Heart right ventricle (tissue), 12 donors: ENCODE results near the gene ATAD3A. TPM values are rescaled to one million over a fixed set of nuclear protein-coding genes. Genes with fewer than 3 reads are reported as not detected.

Source experiments
- polyA plus RNA-seq, 2 donors: library from polyadenylated mRNA; stranded (reverse); fragments of 200-250 nt; gene quantifications; one replicate each; pipeline ENCODE4 v1.2.3, GENCODE V29; 2013
- total RNA-seq, 10 donors: library from RNA; stranded (reverse); fragmentation: NEBNext Ultra II Directional in 3 of 10; extraction: Animal tissue kit (Norgen Biotek cat#: 25700) in 3 of 10; gene quantifications; one replicate each; pipeline versions ENCODE4 v1.2.1 to v1.2.4, GENCODE V29; 2021 to 2023
- donor health status: ischemic (EF 13 %, LVEDD 7.1; RV severe dilation, severe dysfunction).
- donor health status: healthy with polysubstance abuse.
- donor health status: DM: no; HTN: yes; CAD: no.
- donor health status: DM: no; HTN: no; CAD: no.
- donor health status: ischemic (EF 25% LVEDD 6.9; RV normal size, moderate dysfunction).
- donor health status: ischemic (EF 25% LVEDD 5.7; RV mildly dilated, moderate dysfunction).
- donor health status: healthy.
- donor health status: nonischemic (EF 11% LVEDD 7.7; RV severe dilation, severe dysfunction).
- donor health status: DM: yes; HTN: yes; CAD: no.
- donor health status: PGD.
- donor health status: ischemic (EF 29% LVEDD 5.4; RV normal size, mild dysfunction).
- donor health status: nonischemic (EF 23%, LVEDD 6.1; RV moderate dilation, normal function).

The ATAD3A gene
- total and polyA plus RNA-seq, 12 donors = 13.2 to 39.4 (median 16.0) TPM

Other genes with a start within 250 kb of the ATAD3A start
- gene UBE2J2, start 238.3 kb upstream of the ATAD3A start, total RNA-seq = 10 to 100 TPM; 23.5 to 41.9 (median 29.2) TPM
- gene UBE2J2, start 238.3 kb upstream of the ATAD3A start, polyA plus RNA-seq = 10 to 100 TPM; 43.8 to 44.1 TPM
- gene SCNN1D, start 231.7 kb upstream of the ATAD3A start, total RNA-seq = 1 to 10 TPM; 1.0 to 5.4 (median 2.7) TPM
- 10 to 100 TPM in 1 of 2 donors, 1 to 10 TPM in 1; 1.0 to 22.5 TPM for gene SCNN1D, start 231.7 kb upstream of the ATAD3A start, polyA plus RNA-seq
- 10 to 100 TPM; 24.1 to 60.0 (median 30.4) TPM for gene ACAP3, start 204.2 kb upstream of the ATAD3A start, total RNA-seq
- 100 to 1,000 TPM in 1 of 2 donors, 10 to 100 TPM in 1; 22.2 to 152 TPM for gene ACAP3, start 204.2 kb upstream of the ATAD3A start, polyA plus RNA-seq
- gene PUSL1, start 203.6 kb upstream of the ATAD3A start, total RNA-seq = 10 to 100 TPM in 3 of 10 donors, 1 to 10 TPM in 7; 5.6 to 11.9 (median 8.2) TPM
- gene PUSL1, start 203.6 kb upstream of the ATAD3A start, polyA plus RNA-seq = 10 to 100 TPM; 16.0 to 17.8 TPM
- gene INTS11, start 187.5 kb upstream of the ATAD3A start, total RNA-seq = 10 to 100 TPM; 44.7 to 91.7 (median 56.6) TPM
- gene INTS11, start 187.5 kb upstream of the ATAD3A start, polyA plus RNA-seq = 100 to 1,000 TPM in 1 of 2 donors, 10 to 100 TPM in 1; 92.6 to 269 TPM
- 100 to 1,000 TPM in 1 of 10 donors, 10 to 100 TPM in 9; 49.4 to 126 (median 65.4) TPM for gene CPTP, start 187.4 kb upstream of the ATAD3A start, total RNA-seq
- 100 to 1,000 TPM in 1 of 2 donors, 10 to 100 TPM in 1; 55.3 to 222 TPM for gene CPTP, start 187.4 kb upstream of the ATAD3A start, polyA plus RNA-seq
- gene TAS1R3, start 180.9 kb upstream of the ATAD3A start, total RNA-seq = under 1 TPM; 0.16 to 0.87 (median 0.35) TPM
- 1 to 10 TPM in 1 of 2 donors, under 1 TPM in 1; 0.39 to 3.1 TPM for gene TAS1R3, start 180.9 kb upstream of the ATAD3A start, polyA plus RNA-seq
- gene DVL1, start 162.7 kb upstream of the ATAD3A start, total RNA-seq = 100 to 1,000 TPM in 3 of 10 donors, 10 to 100 TPM in 7; 64.7 to 153 (median 78.0) TPM
- gene DVL1, start 162.7 kb upstream of the ATAD3A start, polyA plus RNA-seq = 100 to 1,000 TPM in 1 of 2 donors, 10 to 100 TPM in 1; 75.4 to 153 TPM
- gene MXRA8, start 153.6 kb upstream of the ATAD3A start, total RNA-seq = 10 to 100 TPM in 9 of 10 donors, 1 to 10 TPM in 1; 7.2 to 23.3 (median 14.6) TPM
- 10 to 100 TPM; 28.7 to 35.6 TPM for gene MXRA8, start 153.6 kb upstream of the ATAD3A start, polyA plus RNA-seq
- 100 to 1,000 TPM; 176 to 251 (median 193) TPM for gene AURKAIP1, start 137.0 kb upstream of the ATAD3A start, total RNA-seq
- gene AURKAIP1, start 137.0 kb upstream of the ATAD3A start, polyA plus RNA-seq = 100 to 1,000 TPM; 376 to 528 TPM
- gene CCNL2, start 112.8 kb upstream of the ATAD3A start, total RNA-seq = 10 to 100 TPM; 38.5 to 77.5 (median 47.7) TPM
- 100 to 1,000 TPM in 1 of 2 donors, 10 to 100 TPM in 1; 57.3 to 243 TPM for gene CCNL2, start 112.8 kb upstream of the ATAD3A start, polyA plus RNA-seq
- 100 to 1,000 TPM; 116 to 162 (median 132) TPM for gene MRPL20, start 104.9 kb upstream of the ATAD3A start, total RNA-seq
- gene MRPL20, start 104.9 kb upstream of the ATAD3A start, polyA plus RNA-seq = 100 to 1,000 TPM; 124 to 224 TPM
- gene ANKRD65, start 90.9 kb upstream of the ATAD3A start, total RNA-seq = 1 to 10 TPM in 7 of 10 donors, under 1 TPM in 3; 0.37 to 2.5 (median 1.8) TPM
- gene ANKRD65, start 90.9 kb upstream of the ATAD3A start, polyA plus RNA-seq = 1 to 10 TPM; 1.2 to 3.1 TPM
- gene VWA1, start 76.5 kb upstream of the ATAD3A start, total RNA-seq = 10 to 100 TPM; 10.8 to 52.8 (median 14.1) TPM
- gene VWA1, start 76.5 kb upstream of the ATAD3A start, polyA plus RNA-seq = 10 to 100 TPM; 13.9 to 27.5 TPM
- 1 to 10 TPM in 5 of 10 donors, under 1 TPM in 5; 0.11 to 2.2 (median 1.2) TPM for gene ATAD3C, start 62.5 kb upstream of the ATAD3A start, total RNA-seq
- gene ATAD3C, start 62.5 kb upstream of the ATAD3A start, polyA plus RNA-seq = under 1 TPM; 0.49 to 0.66 TPM
- 1 to 10 TPM; 5.3 to 9.9 (median 6.6) TPM for gene ATAD3B, start 40.4 kb upstream of the ATAD3A start, total RNA-seq
- gene ATAD3B, start 40.4 kb upstream of the ATAD3A start, polyA plus RNA-seq = 10 to 100 TPM; 12.5 to 33.3 TPM
- 1 to 10 TPM; 3.2 to 6.2 (median 3.7) TPM for gene TMEM240, start 28.5 kb downstream of the ATAD3A start, total RNA-seq
- 10 to 100 TPM in 1 of 2 donors, 1 to 10 TPM in 1; 3.5 to 12.1 TPM for gene TMEM240, start 28.5 kb downstream of the ATAD3A start, polyA plus RNA-seq
- 100 to 1,000 TPM in 4 of 10 donors, 10 to 100 TPM in 6; 73.8 to 138 (median 77.9) TPM for gene SSU72, start 62.7 kb downstream of the ATAD3A start, total RNA-seq
- gene SSU72, start 62.7 kb downstream of the ATAD3A start, polyA plus RNA-seq = 100 to 1,000 TPM in 1 of 2 donors, 10 to 100 TPM in 1; 96.3 to 122 TPM
- gene FNDC10, start 88.0 kb downstream of the ATAD3A start, total RNA-seq = 1 to 10 TPM in 8 of 10 donors, under 1 TPM in 2; 0.66 to 5.9 (median 2.3) TPM
- 1 to 10 TPM; 1.1 to 3.8 TPM for gene FNDC10, start 88.0 kb downstream of the ATAD3A start, polyA plus RNA-seq
- gene MIB2, start 103.3 kb downstream of the ATAD3A start, total RNA-seq = 100 to 1,000 TPM in 1 of 10 donors, 10 to 100 TPM in 9; 53.6 to 110 (median 74.7) TPM
- 100 to 1,000 TPM in 1 of 2 donors, 10 to 100 TPM in 1; 56.0 to 248 TPM for gene MIB2, start 103.3 kb downstream of the ATAD3A start, polyA plus RNA-seq
- 10 to 100 TPM; 21.5 to 87.0 (median 63.1) TPM for gene MMP23B, start 120.0 kb downstream of the ATAD3A start, total RNA-seq
- 100 to 1,000 TPM in 1 of 2 donors, 10 to 100 TPM in 1; 14.2 to 113 TPM for gene MMP23B, start 120.0 kb downstream of the ATAD3A start, polyA plus RNA-seq
- 10 to 100 TPM; 20.9 to 30.4 (median 23.8) TPM for gene CDK11B, start 146.8 kb downstream of the ATAD3A start, total RNA-seq
- 10 to 100 TPM; 31.4 to 34.1 TPM for gene CDK11B, start 146.8 kb downstream of the ATAD3A start, polyA plus RNA-seq
- 10 to 100 TPM; 12.3 to 30.7 (median 17.0) TPM for gene SLC35E2B, start 180.6 kb downstream of the ATAD3A start, total RNA-seq
- gene SLC35E2B, start 180.6 kb downstream of the ATAD3A start, polyA plus RNA-seq = 10 to 100 TPM in 1 of 2 donors, 1 to 10 TPM in 1; 8.4 to 21.1 TPM
- gene CDK11A, start 212.2 kb downstream of the ATAD3A start, total RNA-seq = 10 to 100 TPM; 11.6 to 26.3 (median 15.3) TPM
- gene CDK11A, start 212.2 kb downstream of the ATAD3A start, polyA plus RNA-seq = 10 to 100 TPM; 13.0 to 88.3 TPM